ENCODE data around the gene MCM7. TPM values are rescaled to one million over a fixed set of nuclear protein-coding genes. Genes with fewer than 3 reads are reported as not detected.

Gene MCM7
- total RNA-seq, 2 donors from 2014 or later: 219 to 242 TPM

GRCh38 chr7:100107890-100108289 lies 6.7 kb upstream of the MCM7 start:
- Mint-ChIP-seq H3K36me3 (ENCODE audit: low read depth) (peaks cover 82% of the 10 kb centered on the region), H3K4me3 (no peak overlapping the region), H3K27ac (no peak overlapping the region), H3K4me1 (no peaks in the 10 kb centered on the region), H3K27me3 (ENCODE audit: insufficient read depth) (no peaks in the 10 kb centered on the region), H3K9me3 (no peaks in the 10 kb centered on the region)
- H3K9ac ChIP-seq (ENCODE audit: extremely low read depth, low read length, poor library complexity, severe bottlenecking): no peak overlapping the region
- 98 to 100% methylated on average over 4 to 11 of the region's 11 CpGs for WGBS, 2 experiments (ENCODE audit: insufficient coverage in 1 of 2, insufficient read length in 1 of 2)
- H3K4me1 ChIP-seq (ENCODE audit: control insufficient read depth, insufficient read depth, low read length): no peaks in the 10 kb centered on the region
- DNase-seq: no peak
- H3K4me3 ChIP-seq (ENCODE audit: low read length): no peak overlapping the region
- no peaks in the 10 kb centered on the region for H3K9me3 ChIP-seq (ENCODE audit: control insufficient read depth, low read length)
- peaks cover 56% of the 10 kb centered on the region for H3K36me3 ChIP-seq (ENCODE audit: control insufficient read depth, insufficient read depth, low read length)
- H3K27ac ChIP-seq (ENCODE audit: low read depth, low read length): no peak overlapping the region
- H3K27me3 ChIP-seq (ENCODE audit: control insufficient read depth, insufficient read depth, low read length, poor library complexity, severe bottlenecking): no peaks in the 10 kb centered on the region
- TF ChIP-seq, protein P1, sequence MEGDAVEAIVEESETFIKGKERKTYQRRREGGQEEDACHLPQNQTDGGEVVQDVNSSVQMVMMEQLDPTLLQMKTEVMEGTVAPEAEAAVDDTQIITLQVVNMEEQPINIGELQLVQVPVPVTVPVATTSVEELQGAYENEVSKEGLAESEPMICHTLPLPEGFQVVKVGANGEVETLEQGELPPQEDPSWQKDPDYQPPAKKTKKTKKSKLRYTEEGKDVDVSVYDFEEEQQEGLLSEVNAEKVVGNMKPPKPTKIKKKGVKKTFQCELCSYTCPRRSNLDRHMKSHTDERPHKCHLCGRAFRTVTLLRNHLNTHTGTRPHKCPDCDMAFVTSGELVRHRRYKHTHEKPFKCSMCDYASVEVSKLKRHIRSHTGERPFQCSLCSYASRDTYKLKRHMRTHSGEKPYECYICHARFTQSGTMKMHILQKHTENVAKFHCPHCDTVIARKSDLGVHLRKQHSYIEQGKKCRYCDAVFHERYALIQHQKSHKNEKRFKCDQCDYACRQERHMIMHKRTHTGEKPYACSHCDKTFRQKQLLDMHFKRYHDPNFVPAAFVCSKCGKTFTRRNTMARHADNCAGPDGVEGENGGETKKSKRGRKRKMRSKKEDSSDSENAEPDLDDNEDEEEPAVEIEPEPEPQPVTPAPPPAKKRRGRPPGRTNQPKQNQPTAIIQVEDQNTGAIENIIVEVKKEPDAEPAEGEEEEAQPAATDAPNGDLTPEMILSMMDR (conservative IDR thresholded peaks at IDR 0.05): no peak

DNA sequence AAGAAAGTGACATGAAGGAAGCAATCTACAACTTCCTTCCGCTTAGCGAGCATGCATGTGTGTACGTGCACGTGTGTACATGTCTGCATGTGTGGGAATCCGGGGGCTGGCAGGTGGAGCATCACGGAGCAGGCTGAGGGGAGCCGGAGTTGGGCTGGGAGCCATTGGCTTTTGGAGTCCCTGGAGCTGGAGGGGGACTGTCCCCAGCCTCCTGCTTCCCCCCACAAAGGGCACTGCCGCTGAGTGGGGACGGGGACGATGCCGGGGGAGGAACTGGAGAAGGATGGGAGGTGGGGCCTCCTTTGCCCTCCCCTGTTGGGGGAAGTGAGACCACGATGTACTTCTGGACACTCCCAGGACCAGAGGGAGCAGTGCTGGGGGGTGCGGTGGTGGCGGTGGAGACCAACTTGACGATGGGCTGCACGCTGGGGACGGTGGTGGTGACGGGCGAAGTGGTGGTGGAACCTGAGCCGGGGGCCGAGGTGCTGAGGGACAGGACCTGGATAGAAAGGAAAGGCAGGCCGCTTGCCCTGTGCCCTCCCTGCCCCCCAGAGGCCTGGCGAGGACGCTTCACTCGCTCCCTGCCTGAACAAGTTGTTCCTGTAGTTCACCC lies 6.0 kb upstream of the MCM7 start:
- Histone ChIP-seq H3K9ac (ENCODE audit: extremely low read depth, low read length, poor library complexity, severe bottlenecking) (no peak overlapping the region), H3K9me3 (ENCODE audit: control insufficient read depth, low read length) (no peaks in the 10 kb centered on the region), H3K27ac (ENCODE audit: low read depth, low read length) (no peak overlapping the region), H3K4me1 (ENCODE audit: control insufficient read depth, insufficient read depth, low read length) (no peaks in the 10 kb centered on the region), H3K27me3 (ENCODE audit: control insufficient read depth, insufficient read depth, low read length, poor library complexity, severe bottlenecking) (no peaks in the 10 kb centered on the region), H3K4me3 (ENCODE audit: low read length) (no peak overlapping the region), H3K36me3 (ENCODE audit: control insufficient read depth, insufficient read depth, low read length) (peaks cover 56% of the 10 kb centered on the region)
- no peak for DNase-seq
- Mint-ChIP-seq H3K27me3 (ENCODE audit: insufficient read depth) (no peaks in the 10 kb centered on the region), H3K4me1 (no peaks in the 10 kb centered on the region), H3K36me3 (ENCODE audit: low read depth) (peaks cover 77% of the 10 kb centered on the region), H3K4me3 (no peak overlapping the region), H3K9me3 (no peaks in the 10 kb centered on the region), H3K27ac (no peak overlapping the region)
- WGBS, 2 experiments (ENCODE audit: insufficient coverage in 1 of 2, insufficient read length in 1 of 2): 90 to 95% methylated on average over 9 to 25 of the region's 25 CpGs
- TF ChIP-seq, protein P1 (conservative IDR thresholded peaks at IDR 0.05): no peak

DNA sequence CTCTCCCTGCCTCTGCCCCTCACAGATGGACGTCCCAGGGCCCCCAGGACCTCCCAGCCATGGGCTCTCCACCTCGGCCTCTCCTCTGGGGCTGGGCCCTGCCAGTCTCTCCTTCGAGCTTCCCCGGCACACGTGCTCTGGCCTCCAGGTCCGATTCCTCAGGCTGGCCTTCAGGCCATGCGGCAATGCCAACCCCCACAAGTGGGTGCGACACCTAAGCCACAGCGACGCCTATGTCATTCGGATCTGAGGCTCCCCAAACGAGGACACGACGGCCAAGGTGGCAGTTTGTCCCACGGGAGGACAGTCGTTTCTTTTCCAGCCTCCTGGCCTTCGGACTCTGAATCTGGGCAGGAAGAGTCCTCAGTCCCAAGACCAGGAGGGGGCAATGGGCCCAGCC lies 5.4 kb upstream of the MCM7 start:
- DNase-seq: no peak
- H3K4me1 Mint-ChIP-seq: no peaks in the 10 kb centered on the region
- H3K27ac Mint-ChIP-seq: no peak overlapping the region
- TF ChIP-seq, protein P1 (conservative IDR thresholded peaks at IDR 0.05): no peak
- Histone ChIP-seq H3K4me1 (ENCODE audit: control insufficient read depth, insufficient read depth, low read length) (no peaks in the 10 kb centered on the region), H3K9me3 (ENCODE audit: control insufficient read depth, low read length) (no peaks in the 10 kb centered on the region), H3K27ac (ENCODE audit: low read depth, low read length) (no peak overlapping the region), H3K27me3 (ENCODE audit: control insufficient read depth, insufficient read depth, low read length, poor library complexity, severe bottlenecking) (no peaks in the 10 kb centered on the region), H3K4me3 (ENCODE audit: low read length) (no peak overlapping the region), H3K36me3 (ENCODE audit: control insufficient read depth, insufficient read depth, low read length) (peaks cover 53% of the 10 kb centered on the region), H3K9ac (ENCODE audit: extremely low read depth, low read length, poor library complexity, severe bottlenecking) (no peak overlapping the region)
- no peaks in the 10 kb centered on the region for H3K27me3 Mint-ChIP-seq (ENCODE audit: insufficient read depth)
- 89 to 93% methylated on average over 16 to 17 of the region's 17 CpGs for WGBS, 2 experiments (ENCODE audit: insufficient coverage in 1 of 2, insufficient read length in 1 of 2)
- peaks cover 71% of the 10 kb centered on the region for H3K36me3 Mint-ChIP-seq (ENCODE audit: low read depth)
- H3K9me3 Mint-ChIP-seq: no peaks in the 10 kb centered on the region
- H3K4me3 Mint-ChIP-seq: no peak overlapping the region
